HG02588 (cell line): ENCODE data around the gene ATP2C2.

Source experiments
- ATAC-seq: cut with Tn5 transposase; IDR thresholded peaks from one replicate; pipeline ENCODE4 v1.9.1; 2021; ENCODE audit warnings: mild to moderate bottlenecking, moderate library complexity; ENCODE audit not compliant: unreplicated experiment

Gene ATP2C2

GRCh38 chr16:84467256-84467655 is 98.9 kb downstream of the ATP2C2 start:
- ATAC-seq, result no peak

GRCh38 chr16:84467709-84468108 is 99.4 kb downstream of the ATP2C2 start:
- no peak for ATAC-seq

- no peak for ATAC-seq
Measured at GRCh38 chr16:84471316-84471715, 103.0 kb downstream of the ATP2C2 start.

GRCh38 chr16:84471966-84472365 is 103.6 kb downstream of the ATP2C2 start:
- no peak for ATAC-seq

GRCh38 chr16:84475643-84476240 is 107.4 kb downstream of the ATP2C2 start:
- no peak for ATAC-seq

GRCh38 chr16:84476401-84476800 is 108.1 kb downstream of the ATP2C2 start:
- no peak for ATAC-seq

- no peak for ATAC-seq
Measured at GRCh38 chr16:84477661-84478060, 109.3 kb downstream of the ATP2C2 start.

- ATAC-seq, result no peak
Measured at GRCh38 chr16:84478172-84478947, 110.0 kb downstream of the ATP2C2 start.

GRCh38 chr16:84479716-84480450 is 111.5 kb downstream of the ATP2C2 start:
- ATAC-seq, result no peak

GRCh38 chr16:84481051-84481735 is 112.9 kb downstream of the ATP2C2 start:
- no peak for ATAC-seq

- no peak for ATAC-seq
Measured at GRCh38 chr16:84482001-84482891, 113.9 kb downstream of the ATP2C2 start.

GRCh38 chr16:84482951-84483881 is 114.9 kb downstream of the ATP2C2 start:
- ATAC-seq, result no peak

- ATAC-seq, result no peak
Measured at GRCh38 chr16:84483882-84484565, 115.7 kb downstream of the ATP2C2 start.

GRCh38 chr16:84484579-84485254 is 116.4 kb downstream of the ATP2C2 start:
- no peak for ATAC-seq

GRCh38 chr16:84485255-84486010 is 117.1 kb downstream of the ATP2C2 start:
- ATAC-seq, result no peak

- ATAC-seq, result no peak
Measured at GRCh38 chr16:84486126-84486525, 117.8 kb downstream of the ATP2C2 start.

GRCh38 chr16:84486551-84487235 is 118.4 kb downstream of the ATP2C2 start:
- no peak for ATAC-seq
